Endothelial cell of umbilical vein (primary cell): ENCODE results near the gene OR5V1. TPM values are rescaled to one million over a fixed set of nuclear protein-coding genes. Genes with fewer than 3 reads are reported as not detected.

Experiments used
- BruUV-seq: library from RNA; stranded (reverse); fragments of 400-500 nt; replicated peaks from 2 replicates; lab custom pipeline; 2021; lab: Mats Ljungman, UMichigan
- CTCF ChIA-PET: fragments of 300-600, 350-600 bp; sonication (Branson Sonifier 250); formaldehyde crosslinking; loops from one replicate; lab custom pipeline; 2021; ENCODE audit warnings: antibody characterized with exemption, inconsistent platforms; lab: Charles Lee
- POLR2A ChIA-PET: fragments of 300-600, 350-600 bp; sonication (Branson Sonifier 250); formaldehyde crosslinking; loops from one replicate; lab custom pipeline; 2021; ENCODE audit warnings: antibody characterized with exemption, inconsistent platforms; lab: Charles Lee
- DNase-seq: peaks from one replicate; pipeline ENCODE4 v3.0.0-alpha.2; 2011; ENCODE audit warnings: low read depth, low spot score
- FAIRE-seq: peaks from 2 replicates; lab custom pipeline; 2011; peaks lifted over from hg19 to GRCh38; lab: Jason Lieb, UNC
- H2AFZ ChIP-seq: 2 replicates; pipeline ENCODE4 v1.6.0; 2012; ENCODE audit warnings: low read depth, low read length, control low read depth, inconsistent platforms
- H3K27ac ChIP-seq: 2 replicates; pipeline ENCODE4 v1.5.1; 2011; ENCODE audit warnings: low read depth, mild to moderate bottlenecking, control low read depth, low read length, moderate library complexity; ENCODE audit not compliant: insufficient read depth
- H3K27me3 ChIP-seq, 2 experiments: 2 replicates each; pipeline versions ENCODE4 v1.6.0 to v1.6.1; 2011; ENCODE audit warnings: low read length in 2 of 2, mixed read lengths in 1 of 2; ENCODE audit not compliant: control insufficient read depth in 2 of 2, insufficient read depth in 2 of 2
- H3K36me3 ChIP-seq, 2 experiments: 2 replicates in 1 of 2; 3 replicates in 1 of 2; pipeline ENCODE4 v1.5.1; 2011; ENCODE audit warnings: low read length in 2 of 2, mild to moderate bottlenecking in 1 of 2, moderate library complexity in 1 of 2; ENCODE audit not compliant: control insufficient read depth in 2 of 2, insufficient read depth in 2 of 2; ENCODE audit errors: extremely low read depth in 1 of 2
- H3K4me1 ChIP-seq: 3 replicates; pipeline ENCODE4 v1.5.1; 2011; ENCODE audit warnings: mild to moderate bottlenecking, low read length; ENCODE audit not compliant: control insufficient read depth, insufficient read depth; ENCODE audit errors: extremely low read depth
- H3K4me2 ChIP-seq: 2 replicates; pipeline ENCODE4 v1.6.1; 2011; ENCODE audit warnings: low read length, control low read depth, mixed read lengths; ENCODE audit not compliant: insufficient read depth
- H3K4me3 ChIP-seq, 3 experiments: fragments of 200-600 bp in 1 of 3; sonication (generic), shearing (Covaris generic) in 1 of 3; replicated peaks in 1 of 3; 2 replicates each; pipeline ENCODE4 v1.5.1; 2011 to 2016; ENCODE audit warnings: control low read depth in 3 of 3, low read length in 3 of 3, mild to moderate bottlenecking in 2 of 3, inconsistent platforms in 1 of 3, low read depth in 1 of 3, moderate library complexity in 1 of 3; ENCODE audit not compliant: insufficient read depth in 1 of 3
- H3K79me2 ChIP-seq: 2 replicates; pipeline ENCODE4 v1.6.0; 2012; ENCODE audit warnings: low read length, inconsistent platforms; ENCODE audit not compliant: control insufficient read depth, insufficient read depth
- H3K9ac ChIP-seq: replicated peaks from 2 replicates; pipeline ENCODE3; 2011; ENCODE audit warnings: low read length, control low read depth; ENCODE audit not compliant: insufficient read depth; ENCODE audit errors: extremely low read depth
- H3K9me1 ChIP-seq: replicated peaks from 3 replicates; pipeline ENCODE4 v1.6.0; 2011; ENCODE audit warnings: mild to moderate bottlenecking, low read length; ENCODE audit not compliant: control insufficient read depth, insufficient read depth; ENCODE audit errors: extremely low read depth
- H3K9me3 ChIP-seq: replicated peaks from 2 replicates; pipeline ENCODE4 v1.5.1; 2012; ENCODE audit warnings: low read length, inconsistent platforms; ENCODE audit not compliant: control insufficient read depth, insufficient read depth
- H4K20me1 ChIP-seq: replicated peaks from 2 replicates; pipeline ENCODE3; 2011; ENCODE audit warnings: mild to moderate bottlenecking, low read length; ENCODE audit not compliant: control insufficient read depth, insufficient read depth; ENCODE audit errors: extremely low read depth
- EZH2 ChIP-seq: IDR thresholded peaks from 2 replicates; pipeline ENCODE4 v1.6.1; 2012; ENCODE audit warnings: borderline replicate concordance, low read depth, mild to moderate bottlenecking, moderate library complexity, low read length, inconsistent platforms; ENCODE audit not compliant: severe bottlenecking
- FOS ChIP-seq: IDR thresholded peaks from 2 replicates; pipeline ENCODE4 v1.6.1; 2011; ENCODE audit warnings: mild to moderate bottlenecking, low read length, moderate library complexity, borderline replicate concordance; ENCODE audit not compliant: insufficient read depth
- GATA2 ChIP-seq: IDR thresholded peaks from 2 replicates; pipeline ENCODE4 v1.7.0; 2011; ENCODE audit warnings: low read depth, mild to moderate bottlenecking, moderate library complexity, mixed read lengths, low read length; ENCODE audit not compliant: insufficient read length, insufficient read depth
- JUN ChIP-seq: IDR thresholded peaks from 2 replicates; pipeline ENCODE4 v1.6.1; 2011; ENCODE audit warnings: borderline replicate concordance, low read depth; ENCODE audit not compliant: insufficient read length, insufficient read depth
- MYC ChIP-seq: IDR thresholded peaks from one replicate; pipeline ENCODE4 v1.6.1; 2011; ENCODE audit warnings: mild to moderate bottlenecking, low read depth, low read length
- POLR2A ChIP-seq: IDR thresholded peaks from 2 replicates; pipeline ENCODE4 v1.6.1; 2012; ENCODE audit warnings: low read depth, mild to moderate bottlenecking, control low read depth, low read length
- POLR2AphosphoS5 ChIP-seq: IDR thresholded peaks from 2 replicates; pipeline ENCODE4 v1.6.1; 2012; ENCODE audit warnings: low read depth, mild to moderate bottlenecking, control low read depth, low read length, moderate library complexity; ENCODE audit not compliant: insufficient read depth
- dilution Hi-C: fragments of 300-500 bp; cut with MboI; formaldehyde crosslinking; loops from one replicate; pipeline ENCODE4 v1.15.0; 2019; ENCODE audit warnings: low sequenced_read_pairs; ENCODE audit not compliant: extremely low pct_ligation_motif_present
- intact Hi-C: fragments of 100-400 bp; cut with micrococcal nuclease; formaldehyde crosslinking; loops from one replicate; pipeline ENCODE4 v1.10.0; 2022
- polyA plus RNA-seq, 4 experiments: library from polyadenylated mRNA; depleted of rRNA in 3 of 4; stranded (reverse) in 3 of 4; unstranded in 1 of 4; fragments of >200 nt; gene quantifications; 2 replicates each; pipeline versions ENCODE4 v1.2.1 to v1.2.3, GENCODE V29; 2011 to 2012; ENCODE audit warnings: missing spikeins in 1 of 4
- total RNA-seq: library from RNA; stranded (reverse); gene quantifications from 2 replicates; pipeline ENCODE4 v1.2.3, GENCODE V29; 2021
- TF ChIP-seq, protein P1 (sequence below): IDR thresholded peaks from 2 replicates; pipeline ENCODE4 v1.6.1; 2011; ENCODE audit not compliant: insufficient read depth, insufficient read length
- TF ChIP-seq, protein P2 (sequence below), 2 donors: IDR thresholded peaks; 1 replicate in 1 of 2; 2 replicates in 1 of 2; pipeline ENCODE4 v1.5.1; 2011; ENCODE audit warnings: low read length in 2 of 2, mild to moderate bottlenecking in 2 of 2, moderate library complexity in 2 of 2, control low read depth in 1 of 2, inconsistent platforms in 1 of 2, low read depth in 1 of 2; ENCODE audit not compliant: insufficient read depth in 1 of 2; ENCODE audit errors: extremely low read depth in 1 of 2

Gene OR5V1
- total and polyA plus RNA-seq, 2 donors (not counting 3 experiments of a cell fraction or from before 2014, with no cell fraction given) = not detected

DNA sequence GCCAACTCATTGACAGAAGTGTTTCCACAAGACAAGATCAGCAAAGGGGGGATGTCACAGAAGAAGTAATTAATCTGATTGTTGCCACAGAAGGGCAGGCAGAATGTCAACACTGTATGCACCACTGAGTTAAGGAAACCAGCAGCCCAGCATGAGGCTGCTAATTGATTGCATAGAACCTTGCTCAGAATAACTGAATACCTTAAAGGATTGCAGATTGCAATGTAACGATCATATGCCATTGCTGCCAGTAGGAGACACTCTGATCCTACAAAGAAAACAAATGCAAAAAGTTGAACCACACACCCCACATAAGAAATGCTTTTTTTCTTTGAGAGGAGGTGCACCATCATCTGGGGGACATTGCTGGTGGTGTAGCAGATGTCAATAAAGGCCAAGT lies 13.1 kb downstream of the OR5V1 start:
- peaks cover 3% of the 10 kb centered on the region for H3K9me3 ChIP-seq
- dilution Hi-C loops = no loop called here
- no peak overlapping the region for H3K27ac ChIP-seq
- intact Hi-C loops = no loop called here
- ChIA-PET CTCF (no interaction called here), POLR2A (no interaction called here)
- H3K4me3 ChIP-seq = no peak overlapping the region
- FAIRE-seq (no peak), DNase-seq (no peak)
- no peaks in the 10 kb centered on the region for H3K4me1 ChIP-seq
- no TSS peak for BruUV-seq
- no peak overlapping the region for H2AFZ ChIP-seq
- no peaks in the 10 kb centered on the region for H3K27me3 ChIP-seq
- H4K20me1 ChIP-seq = no peaks in the 10 kb centered on the region
- H3K4me2 ChIP-seq = no peak overlapping the region
- no peaks in the 10 kb centered on the region for H3K9me1 ChIP-seq
- no peak overlapping the region for H3K9ac ChIP-seq
- no peaks in the 10 kb centered on the region for H3K79me2 ChIP-seq
- H3K36me3 ChIP-seq = no peaks in the 10 kb centered on the region
- TF ChIP-seq POLR2AphosphoS5 (no peak), POLR2A (no peak), FOS (no peak), JUN (no peak), GATA2 (no peak), MYC (no peak), EZH2 (no peak)
- TF ChIP-seq, protein P1, sequence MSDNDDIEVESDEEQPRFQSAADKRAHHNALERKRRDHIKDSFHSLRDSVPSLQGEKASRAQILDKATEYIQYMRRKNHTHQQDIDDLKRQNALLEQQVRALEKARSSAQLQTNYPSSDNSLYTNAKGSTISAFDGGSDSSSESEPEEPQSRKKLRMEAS = no peak
- TF ChIP-seq, protein P2, sequence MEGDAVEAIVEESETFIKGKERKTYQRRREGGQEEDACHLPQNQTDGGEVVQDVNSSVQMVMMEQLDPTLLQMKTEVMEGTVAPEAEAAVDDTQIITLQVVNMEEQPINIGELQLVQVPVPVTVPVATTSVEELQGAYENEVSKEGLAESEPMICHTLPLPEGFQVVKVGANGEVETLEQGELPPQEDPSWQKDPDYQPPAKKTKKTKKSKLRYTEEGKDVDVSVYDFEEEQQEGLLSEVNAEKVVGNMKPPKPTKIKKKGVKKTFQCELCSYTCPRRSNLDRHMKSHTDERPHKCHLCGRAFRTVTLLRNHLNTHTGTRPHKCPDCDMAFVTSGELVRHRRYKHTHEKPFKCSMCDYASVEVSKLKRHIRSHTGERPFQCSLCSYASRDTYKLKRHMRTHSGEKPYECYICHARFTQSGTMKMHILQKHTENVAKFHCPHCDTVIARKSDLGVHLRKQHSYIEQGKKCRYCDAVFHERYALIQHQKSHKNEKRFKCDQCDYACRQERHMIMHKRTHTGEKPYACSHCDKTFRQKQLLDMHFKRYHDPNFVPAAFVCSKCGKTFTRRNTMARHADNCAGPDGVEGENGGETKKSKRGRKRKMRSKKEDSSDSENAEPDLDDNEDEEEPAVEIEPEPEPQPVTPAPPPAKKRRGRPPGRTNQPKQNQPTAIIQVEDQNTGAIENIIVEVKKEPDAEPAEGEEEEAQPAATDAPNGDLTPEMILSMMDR (IDR thresholded peaks at IDR 0.05; ENCODE audit: extremely low read depth in 1 of 2, insufficient read depth in 1 of 2, low read depth in 1 of 2, low read length in 2 of 2) = no peak
